ENCODE data around the gene DMD. TPM values are rescaled to one million over a fixed set of nuclear protein-coding genes. Genes with fewer than 3 reads are reported as not detected.
A peak's percentile ranks its signal among the peaks of the same experiment; 100 is the strongest.

Gene DMD
- total RNA-seq, 2 experiments from 2014 or later: 0.27 to 0.49 TPM

GRCh38 chrX:31071262-31071661, 2140.1 kb downstream of the DMD start:
- Mint-ChIP-seq H3K36me3 (ENCODE audit: low read depth) (no peaks in the 10 kb centered on the region), H3K27me3 (no peaks in the 10 kb centered on the region), H3K4me1 (ENCODE audit: low read depth) (peaks cover 14% of the 10 kb centered on the region), H3K4me3 (no peak overlapping the region), H3K27ac (no peak overlapping the region), H3K9me3 (peaks cover 2% of the 10 kb centered on the region)
- no peak for DNase-seq
- POLR2A ChIA-PET: no interaction called here
- TF ChIP-seq, protein P1, sequence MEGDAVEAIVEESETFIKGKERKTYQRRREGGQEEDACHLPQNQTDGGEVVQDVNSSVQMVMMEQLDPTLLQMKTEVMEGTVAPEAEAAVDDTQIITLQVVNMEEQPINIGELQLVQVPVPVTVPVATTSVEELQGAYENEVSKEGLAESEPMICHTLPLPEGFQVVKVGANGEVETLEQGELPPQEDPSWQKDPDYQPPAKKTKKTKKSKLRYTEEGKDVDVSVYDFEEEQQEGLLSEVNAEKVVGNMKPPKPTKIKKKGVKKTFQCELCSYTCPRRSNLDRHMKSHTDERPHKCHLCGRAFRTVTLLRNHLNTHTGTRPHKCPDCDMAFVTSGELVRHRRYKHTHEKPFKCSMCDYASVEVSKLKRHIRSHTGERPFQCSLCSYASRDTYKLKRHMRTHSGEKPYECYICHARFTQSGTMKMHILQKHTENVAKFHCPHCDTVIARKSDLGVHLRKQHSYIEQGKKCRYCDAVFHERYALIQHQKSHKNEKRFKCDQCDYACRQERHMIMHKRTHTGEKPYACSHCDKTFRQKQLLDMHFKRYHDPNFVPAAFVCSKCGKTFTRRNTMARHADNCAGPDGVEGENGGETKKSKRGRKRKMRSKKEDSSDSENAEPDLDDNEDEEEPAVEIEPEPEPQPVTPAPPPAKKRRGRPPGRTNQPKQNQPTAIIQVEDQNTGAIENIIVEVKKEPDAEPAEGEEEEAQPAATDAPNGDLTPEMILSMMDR (IDR thresholded peaks at IDR 0.05): no peak
- no peak for ATAC-seq
- intact Hi-C loops (cut with micrococcal nuclease): no loop called here
- CTCF ChIA-PET: no interaction called here

DNA sequence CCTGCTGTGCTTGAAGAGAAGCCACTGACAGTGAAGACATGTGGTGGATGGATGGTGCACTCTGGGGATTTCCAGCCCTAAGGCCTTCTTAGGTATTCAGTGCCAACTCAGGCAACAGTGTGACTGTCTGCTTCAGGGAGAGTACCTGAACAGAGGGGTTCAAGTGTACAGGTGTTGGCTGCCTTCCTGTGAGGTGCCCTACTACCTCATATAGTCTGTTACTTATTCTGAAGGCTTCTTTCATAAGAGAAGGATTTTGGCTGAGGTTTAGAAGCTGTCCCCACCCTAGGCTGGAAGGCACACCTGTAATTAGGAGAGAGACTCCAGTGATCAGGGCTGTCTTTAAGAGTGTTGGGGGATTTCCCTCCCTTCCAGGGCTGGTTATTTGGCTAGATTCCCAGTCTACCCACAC, 2141.3 kb downstream of the DMD start:
- TF ChIP-seq, protein P1 (IDR thresholded peaks at IDR 0.05): no peak
- ChIA-PET CTCF (interaction anchor here (1.2 kb wide), 1 partner anchor 23 kb away, joined by 3 read pairs; no protein-coding TSS in a partner anchor), POLR2A (no interaction called here)
- Mint-ChIP-seq H3K27me3 (no peaks in the 10 kb centered on the region), H3K36me3 (ENCODE audit: low read depth) (no peaks in the 10 kb centered on the region), H3K27ac (peak overlapping the region; percentile 61), H3K4me1 (ENCODE audit: low read depth) (peaks cover 14% of the 10 kb centered on the region), H3K4me3 (no peak overlapping the region), H3K9me3 (peaks cover 2% of the 10 kb centered on the region)
- DNase-seq (peak; percentile 43), ATAC-seq (peak; percentile 92)
- intact Hi-C loops (cut with micrococcal nuclease): no loop called here

Small RNA genes lying within 50 kb of the gene (microRNA-seq; reads per million reads assigned to microRNA genes)
- gene MIR3915 (ENCODE audit: borderline microRNAs expressed, borderline replicate concordance) (not detected), gene MIR548F5 (ENCODE audit: borderline microRNAs expressed, borderline replicate concordance) (not detected)
